ENCODE results near the gene PHGDH.

Gene PHGDH

DNA sequence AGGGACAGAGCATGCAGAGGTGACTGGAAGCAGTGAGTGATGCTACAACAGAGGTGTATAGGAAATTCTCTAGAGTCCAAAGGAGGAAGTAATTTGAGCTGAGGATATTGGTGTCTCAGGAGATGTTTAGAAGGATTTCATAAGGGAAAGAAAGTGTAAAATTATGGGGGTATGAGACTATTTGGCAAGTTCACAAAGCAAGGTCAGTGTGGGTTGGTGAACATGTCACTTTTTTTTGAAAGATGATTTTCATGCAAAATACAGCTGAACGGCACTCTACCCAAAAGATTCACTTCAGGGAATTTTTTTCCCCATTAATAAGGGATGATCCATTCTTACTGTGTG, 32.8 kb downstream of the PHGDH start:
- DNase-seq (ENCODE audit: insufficient read length, low spot score) (no peak), FAIRE-seq (no peak)
- TF ChIP-seq SPI1 (IDR thresholded peaks at IDR 0.05; ENCODE audit: low read depth, low read length) (no peak), POU2F2 (IDR thresholded peaks at IDR 0.05; ENCODE audit: low read depth, low read length) (no peak), POLR2AphosphoS5 (IDR thresholded peaks at IDR 0.05; ENCODE audit: low read depth, low read length) (no peak), TAF1 (IDR thresholded peaks at IDR 0.05; ENCODE audit: low read depth, low read length) (no peak), PAX5 (IDR thresholded peaks at IDR 0.05; ENCODE audit: insufficient read depth, low read length, severe bottlenecking) (no peak), POLR2A (IDR thresholded peaks at IDR 0.05; ENCODE audit: low read depth, low read length) (no peak)

- no peak for DNase-seq (ENCODE audit: insufficient read length, low spot score)
- TF ChIP-seq POU2F2 (IDR thresholded peaks at IDR 0.05; ENCODE audit: low read depth, low read length) (no peak), TAF1 (IDR thresholded peaks at IDR 0.05; ENCODE audit: low read depth, low read length) (no peak), POLR2A (IDR thresholded peaks at IDR 0.05; ENCODE audit: low read depth, low read length) (no peak), SPI1 (IDR thresholded peaks at IDR 0.05; ENCODE audit: low read depth, low read length) (no peak), POLR2AphosphoS5 (IDR thresholded peaks at IDR 0.05; ENCODE audit: low read depth, low read length) (no peak), PAX5 (IDR thresholded peaks at IDR 0.05; ENCODE audit: insufficient read depth, low read length, severe bottlenecking) (no peak)
- no peak for FAIRE-seq
Observed at GRCh38 chr1:119745034-119745433, 33.3 kb downstream of the PHGDH start.

GRCh38 chr1:119747451-119747850, 35.7 kb downstream of the PHGDH start:
- no peak for TF ChIP-seq SPI1 (IDR thresholded peaks at IDR 0.05; ENCODE audit: low read depth, low read length)
- TF ChIP-seq POU2F2 (IDR thresholded peaks at IDR 0.05; ENCODE audit: low read depth, low read length), result no peak
- TF ChIP-seq PAX5 (IDR thresholded peaks at IDR 0.05; ENCODE audit: insufficient read depth, low read length, severe bottlenecking), result no peak
- DNase-seq (ENCODE audit: insufficient read length, low spot score) (no peak), FAIRE-seq (no peak)

DNA sequence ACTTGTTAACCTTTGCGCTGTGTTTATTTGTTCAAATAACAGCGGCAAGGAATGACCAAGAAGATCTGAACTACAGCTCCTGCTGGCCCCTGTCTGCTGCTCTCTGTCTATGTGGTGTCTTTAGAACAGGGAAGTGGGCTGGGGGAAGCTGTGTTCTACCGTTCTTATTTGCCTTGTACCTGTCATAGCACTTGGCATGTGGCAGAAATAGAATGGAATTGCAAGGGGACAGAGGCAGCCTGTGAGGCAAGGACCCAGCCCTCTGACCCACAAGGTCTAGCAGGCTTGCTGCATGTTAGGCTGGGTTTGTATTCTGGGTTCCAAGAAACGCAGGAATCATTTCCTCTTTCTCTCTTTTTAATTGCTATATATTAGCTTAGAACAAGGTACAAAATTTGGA, 36.3 kb downstream of the PHGDH start:
- TF ChIP-seq POLR2A (IDR thresholded peaks at IDR 0.05; ENCODE audit: low read depth, low read length), result no peak
- no peak for TF ChIP-seq PAX5 (IDR thresholded peaks at IDR 0.05; ENCODE audit: insufficient read depth, low read length, severe bottlenecking)
- no peak for TF ChIP-seq POU2F2 (IDR thresholded peaks at IDR 0.05; ENCODE audit: low read depth, low read length)
- TF ChIP-seq TAF1 (IDR thresholded peaks at IDR 0.05; ENCODE audit: low read depth, low read length), result no peak
- no peak for TF ChIP-seq POLR2AphosphoS5 (IDR thresholded peaks at IDR 0.05; ENCODE audit: low read depth, low read length)
- no peak for TF ChIP-seq SPI1 (IDR thresholded peaks at IDR 0.05; ENCODE audit: low read depth, low read length)
- DNase-seq (ENCODE audit: insufficient read length, low spot score) (no peak), FAIRE-seq (no peak)

DNA sequence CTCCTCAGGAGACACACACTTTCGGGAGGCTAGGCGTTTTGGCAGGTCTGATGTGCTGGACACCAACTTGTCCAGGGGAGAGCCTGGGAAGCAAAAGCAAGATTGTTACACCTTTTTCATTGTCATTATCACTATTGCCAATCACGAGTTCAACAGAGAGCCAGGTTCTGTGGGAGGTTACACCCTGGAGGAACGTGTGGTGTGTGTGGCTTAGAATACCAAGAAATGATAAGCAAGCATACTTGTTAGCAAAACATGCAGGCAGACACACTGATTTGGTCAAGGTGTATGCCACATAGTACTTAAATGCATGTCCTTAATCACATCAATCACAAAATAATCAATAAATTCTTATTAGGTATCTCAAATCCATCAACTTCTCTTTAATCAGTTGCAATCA, 40.9 kb downstream of the PHGDH start:
- TF ChIP-seq PAX5 (IDR thresholded peaks at IDR 0.05; ENCODE audit: insufficient read depth, low read length, severe bottlenecking) (no peak), SPI1 (IDR thresholded peaks at IDR 0.05; ENCODE audit: low read depth, low read length) (no peak), POLR2AphosphoS5 (IDR thresholded peaks at IDR 0.05; ENCODE audit: low read depth, low read length) (no peak), POLR2A (IDR thresholded peaks at IDR 0.05; ENCODE audit: low read depth, low read length) (no peak), POU2F2 (IDR thresholded peaks at IDR 0.05; ENCODE audit: low read depth, low read length) (no peak), TAF1 (IDR thresholded peaks at IDR 0.05; ENCODE audit: low read depth, low read length) (no peak)
- no peak for FAIRE-seq

GRCh38 chr1:119758584-119758983, 46.9 kb downstream of the PHGDH start:
- DNase-seq (ENCODE audit: insufficient read length, low spot score), result no peak
- TF ChIP-seq POU2F2 (IDR thresholded peaks at IDR 0.05; ENCODE audit: low read depth, low read length), result no peak
- TF ChIP-seq SPI1 (IDR thresholded peaks at IDR 0.05; ENCODE audit: low read depth, low read length), result no peak
- no peak for FAIRE-seq

More for the DNA sequence above, 40.9 kb downstream of the PHGDH start:
- DNase-seq (ENCODE audit: insufficient read length, low spot score), result no peak

DNA sequence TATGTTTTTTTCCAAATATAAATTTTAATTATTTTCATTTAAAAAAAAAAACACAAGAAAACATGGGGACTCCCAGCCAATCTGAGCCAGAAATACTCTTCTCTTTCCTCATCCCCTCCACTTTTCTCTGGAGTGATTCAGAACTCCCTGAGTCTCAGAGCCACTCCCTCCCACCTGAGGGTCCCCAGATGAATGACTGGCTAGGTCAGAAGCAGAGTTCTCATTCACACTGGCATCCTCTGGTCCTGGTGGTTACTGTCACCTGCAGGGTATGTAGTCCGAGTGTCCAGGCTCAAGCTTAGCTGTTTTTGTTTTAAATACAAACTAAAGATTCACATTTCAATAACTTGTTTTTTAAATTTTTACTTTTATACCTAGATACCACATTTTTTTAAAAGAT, 50.7 kb downstream of the PHGDH start:
- TF ChIP-seq PAX5 (IDR thresholded peaks at IDR 0.05; ENCODE audit: insufficient read depth, low read length, severe bottlenecking) (no peak), TAF1 (IDR thresholded peaks at IDR 0.05; ENCODE audit: low read depth, low read length) (no peak), SPI1 (IDR thresholded peaks at IDR 0.05; ENCODE audit: low read depth, low read length) (no peak), POLR2AphosphoS5 (IDR thresholded peaks at IDR 0.05; ENCODE audit: low read depth, low read length) (no peak), POU2F2 (IDR thresholded peaks at IDR 0.05; ENCODE audit: low read depth, low read length) (no peak), POLR2A (IDR thresholded peaks at IDR 0.05; ENCODE audit: low read depth, low read length) (no peak)
- DNase-seq (ENCODE audit: insufficient read length, low spot score) (no peak), FAIRE-seq (no peak)

DNA sequence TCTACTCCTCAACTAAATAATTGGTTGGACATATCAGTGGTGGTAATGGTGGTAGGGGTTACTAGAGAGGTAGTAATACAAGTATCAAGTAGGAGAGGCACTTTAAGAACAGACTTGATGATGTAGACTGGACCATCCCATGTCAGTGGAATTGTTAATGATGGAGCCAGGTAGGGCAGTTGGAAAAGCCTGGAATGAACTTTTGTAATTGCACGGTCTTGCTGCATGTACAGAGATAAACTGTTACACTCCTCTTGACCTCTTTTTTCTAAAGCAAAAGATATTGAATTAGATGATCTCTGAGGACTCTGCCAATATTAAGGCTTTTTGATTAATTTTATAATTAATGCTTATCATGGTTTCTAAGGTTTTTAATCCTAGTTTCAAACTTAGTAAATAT, 51.2 kb downstream of the PHGDH start:
- TF ChIP-seq PAX5 (IDR thresholded peaks at IDR 0.05; ENCODE audit: insufficient read depth, low read length, severe bottlenecking) (no peak), TAF1 (IDR thresholded peaks at IDR 0.05; ENCODE audit: low read depth, low read length) (no peak), SPI1 (IDR thresholded peaks at IDR 0.05; ENCODE audit: low read depth, low read length) (no peak), POLR2A (IDR thresholded peaks at IDR 0.05; ENCODE audit: low read depth, low read length) (no peak), POLR2AphosphoS5 (IDR thresholded peaks at IDR 0.05; ENCODE audit: low read depth, low read length) (no peak)
- no peak for FAIRE-seq
- DNase-seq (ENCODE audit: insufficient read length, low spot score), result no peak

DNA sequence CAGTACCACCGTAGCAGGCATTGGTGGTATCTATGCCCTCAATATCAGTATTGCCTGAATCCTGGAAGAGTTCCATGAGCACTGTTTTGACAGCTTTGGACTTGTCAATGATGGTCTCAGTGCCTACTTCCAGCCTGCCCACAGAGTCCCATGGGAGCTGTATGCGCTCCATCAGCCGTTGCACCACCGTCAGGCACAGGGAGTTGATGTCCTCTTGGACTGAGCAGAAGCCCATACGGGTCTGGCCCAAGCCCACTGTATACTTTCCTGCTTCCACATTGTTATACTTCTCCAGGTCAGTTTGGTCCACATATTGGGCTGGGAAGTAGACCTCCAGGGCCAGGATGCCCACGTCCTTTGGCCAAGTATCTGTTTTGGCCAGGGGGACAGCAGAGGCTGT, 52.5 kb downstream of the PHGDH start:
- TF ChIP-seq POU2F2 (IDR thresholded peaks at IDR 0.05; ENCODE audit: low read depth, low read length) (no peak), SPI1 (IDR thresholded peaks at IDR 0.05; ENCODE audit: low read depth, low read length) (no peak), POLR2AphosphoS5 (IDR thresholded peaks at IDR 0.05; ENCODE audit: low read depth, low read length) (no peak), PAX5 (IDR thresholded peaks at IDR 0.05; ENCODE audit: insufficient read depth, low read length, severe bottlenecking) (no peak), TAF1 (IDR thresholded peaks at IDR 0.05; ENCODE audit: low read depth, low read length) (no peak), POLR2A (IDR thresholded peaks at IDR 0.05; ENCODE audit: low read depth, low read length) (no peak)
- FAIRE-seq (no peak), DNase-seq (ENCODE audit: insufficient read length, low spot score) (no peak)

- FAIRE-seq (no peak), DNase-seq (ENCODE audit: insufficient read length, low spot score) (no peak)
- TF ChIP-seq PAX5 (IDR thresholded peaks at IDR 0.05; ENCODE audit: insufficient read depth, low read length, severe bottlenecking), result no peak
- TF ChIP-seq POLR2A (IDR thresholded peaks at IDR 0.05; ENCODE audit: low read depth, low read length), result no peak
- no peak for TF ChIP-seq TAF1 (IDR thresholded peaks at IDR 0.05; ENCODE audit: low read depth, low read length)
- TF ChIP-seq POLR2AphosphoS5 (IDR thresholded peaks at IDR 0.05; ENCODE audit: low read depth, low read length), result no peak
- TF ChIP-seq SPI1 (IDR thresholded peaks at IDR 0.05; ENCODE audit: low read depth, low read length), result no peak
- TF ChIP-seq POU2F2 (IDR thresholded peaks at IDR 0.05; ENCODE audit: low read depth, low read length), result no peak
Observed at GRCh38 chr1:119766374-119766794, 54.6 kb downstream of the PHGDH start.
